Keratinocyte (primary cell): ENCODE results near the gene TLE7. TPM values are rescaled to one million over a fixed set of nuclear protein-coding genes. Genes with fewer than 3 reads are reported as not detected.

Experiments used
- DNase-seq: peaks from one replicate; pipeline ENCODE4 v3.0.0-alpha.2; 2011; ENCODE audit warnings: low read depth, missing footprints, low spot score
- FAIRE-seq: peaks from 2 replicates; lab custom pipeline; 2011; peaks lifted over from hg19 to GRCh38; lab: Jason Lieb, UNC
- H2AFZ ChIP-seq: 2 replicates; pipeline ENCODE4 v1.6.0; 2012; ENCODE audit warnings: low read length, control low read depth, inconsistent platforms; ENCODE audit not compliant: control insufficient read depth
- H3K27ac ChIP-seq: 2 replicates; pipeline ENCODE4 v1.5.1; 2011; ENCODE audit warnings: low read length; ENCODE audit not compliant: control insufficient read depth, insufficient read depth
- H3K27me3 ChIP-seq: 3 replicates; pipeline ENCODE4 v1.6.0; 2011; ENCODE audit warnings: low read length; ENCODE audit not compliant: control insufficient read depth, insufficient read depth; ENCODE audit errors: extremely low read depth
- H3K36me3 ChIP-seq, 2 experiments: 2 replicates in 1 of 2; 3 replicates in 1 of 2; pipeline ENCODE4 v1.5.1; 2011; ENCODE audit warnings: low read length in 2 of 2, mild to moderate bottlenecking in 1 of 2; ENCODE audit not compliant: control insufficient read depth in 2 of 2, insufficient read depth in 2 of 2; ENCODE audit errors: extremely low read depth in 1 of 2
- H3K4me1 ChIP-seq: 3 replicates; pipeline ENCODE4 v1.5.1; 2011; ENCODE audit warnings: low read length; ENCODE audit not compliant: control insufficient read depth, insufficient read depth; ENCODE audit errors: extremely low read depth
- H3K4me2 ChIP-seq: 3 replicates; pipeline ENCODE4 v1.6.0; 2011; ENCODE audit warnings: low read depth, low read length; ENCODE audit not compliant: control insufficient read depth, insufficient read depth; ENCODE audit errors: extremely low read depth
- H3K4me3 ChIP-seq, 3 experiments: fragments of 200-600 bp in 1 of 3; sonication (generic) in 1 of 3; 2 replicates in 2 of 3; 3 replicates in 1 of 3; pipeline ENCODE4 v1.5.1; 2011 to 2016; ENCODE audit warnings: low read length in 3 of 3, mild to moderate bottlenecking in 3 of 3, control low read depth in 2 of 3, inconsistent platforms in 1 of 3, low read depth in 1 of 3, mixed read lengths in 1 of 3, mixed run types in 1 of 3, moderate library complexity in 1 of 3; ENCODE audit not compliant: control insufficient read depth in 2 of 3, insufficient read depth in 2 of 3; ENCODE audit errors: extremely low read depth in 1 of 3
- H3K79me2 ChIP-seq: 2 replicates; pipeline ENCODE4 v1.6.0; 2012; ENCODE audit warnings: low read length; ENCODE audit not compliant: control insufficient read depth, insufficient read depth
- H3K9ac ChIP-seq: 3 replicates; pipeline ENCODE4 v1.6.0; 2011; ENCODE audit warnings: low read length; ENCODE audit not compliant: control insufficient read depth, insufficient read depth; ENCODE audit errors: extremely low read depth
- H3K9me1 ChIP-seq: 3 replicates; pipeline ENCODE4 v1.6.0; 2011; ENCODE audit warnings: low read length; ENCODE audit not compliant: control insufficient read depth, insufficient read depth; ENCODE audit errors: extremely low read depth
- H3K9me3 ChIP-seq: 2 replicates; pipeline ENCODE4 v1.5.1; 2012; ENCODE audit warnings: low read depth, low read length; ENCODE audit not compliant: control insufficient read depth
- H4K20me1 ChIP-seq: 3 replicates; pipeline ENCODE4 v1.6.0; 2011; ENCODE audit warnings: low read length; ENCODE audit not compliant: control insufficient read depth, insufficient read depth; ENCODE audit errors: extremely low read depth
- EZH2 ChIP-seq: IDR thresholded peaks from one replicate; pipeline ENCODE4 v1.6.1; 2012; ENCODE audit warnings: inconsistent platforms, mild to moderate bottlenecking, low read length, moderate library complexity
- dilution Hi-C: fragments of 300-500 bp; cut with MboI; formaldehyde crosslinking; loops from one replicate; pipeline ENCODE4 v1.7.0; 2020; ENCODE audit warnings: low sequenced_read_pairs; ENCODE audit not compliant: extremely low pct_ligation_motif_present
- polyA plus RNA-seq, 5 experiments: library from polyadenylated mRNA; depleted of rRNA in 3 of 5; stranded (reverse) in 3 of 5; stranded (forward) in 1 of 5; unstranded in 1 of 5; fragments of >200 nt; gene quantifications; 1 replicate in 1 of 5; 2 replicates in 3 of 5; 3 replicates in 1 of 5; pipeline versions ENCODE4 v1.2.1 to v1.2.3, GENCODE V29; 2011 to 2012; ENCODE audit warnings: missing spikeins in 2 of 5, low read depth in 1 of 5, low replicate concordance in 1 of 5
- TF ChIP-seq, protein P1 (sequence below), 3 experiments: IDR thresholded peaks in 1 of 3; conservative IDR thresholded peaks in 1 of 3; optimal IDR thresholded peaks in 1 of 3; 2 replicates in 2 of 3; 3 replicates in 1 of 3; pipeline versions ENCODE3 to v1.5.1; 2011; ENCODE audit warnings: low read length in 3 of 3, mild to moderate bottlenecking in 3 of 3, moderate library complexity in 2 of 3, control low read depth in 1 of 3, inconsistent platforms in 1 of 3; ENCODE audit not compliant: insufficient read depth in 2 of 3; ENCODE audit errors: extremely low read depth in 1 of 3

The TLE7 gene
- polyA plus RNA-seq, 1 donor (not counting 4 experiments of a cell fraction or from before 2014, with no cell fraction given) = not detected

DNA sequence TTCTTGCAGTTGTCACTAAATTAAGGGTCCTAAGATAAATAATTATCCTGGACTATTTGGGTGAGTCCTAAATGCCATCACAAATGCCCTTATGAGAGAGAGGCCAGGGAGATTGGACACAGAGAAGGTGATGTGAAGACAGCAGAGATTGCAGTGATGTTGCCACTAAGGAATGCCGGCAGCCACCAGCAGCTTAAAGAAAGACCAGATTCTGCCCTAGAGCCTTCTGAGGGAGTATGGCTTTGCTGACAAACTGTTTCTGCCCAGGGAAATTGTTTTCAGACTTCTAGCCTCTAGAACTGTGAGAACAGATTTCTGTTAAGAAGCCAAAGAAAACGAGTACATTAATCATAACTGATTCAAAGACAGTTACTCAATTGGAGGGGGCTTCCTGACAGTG is 30.2 kb upstream of the TLE7 start:
- dilution Hi-C loops = no loop called here
- TF ChIP-seq, protein P1, sequence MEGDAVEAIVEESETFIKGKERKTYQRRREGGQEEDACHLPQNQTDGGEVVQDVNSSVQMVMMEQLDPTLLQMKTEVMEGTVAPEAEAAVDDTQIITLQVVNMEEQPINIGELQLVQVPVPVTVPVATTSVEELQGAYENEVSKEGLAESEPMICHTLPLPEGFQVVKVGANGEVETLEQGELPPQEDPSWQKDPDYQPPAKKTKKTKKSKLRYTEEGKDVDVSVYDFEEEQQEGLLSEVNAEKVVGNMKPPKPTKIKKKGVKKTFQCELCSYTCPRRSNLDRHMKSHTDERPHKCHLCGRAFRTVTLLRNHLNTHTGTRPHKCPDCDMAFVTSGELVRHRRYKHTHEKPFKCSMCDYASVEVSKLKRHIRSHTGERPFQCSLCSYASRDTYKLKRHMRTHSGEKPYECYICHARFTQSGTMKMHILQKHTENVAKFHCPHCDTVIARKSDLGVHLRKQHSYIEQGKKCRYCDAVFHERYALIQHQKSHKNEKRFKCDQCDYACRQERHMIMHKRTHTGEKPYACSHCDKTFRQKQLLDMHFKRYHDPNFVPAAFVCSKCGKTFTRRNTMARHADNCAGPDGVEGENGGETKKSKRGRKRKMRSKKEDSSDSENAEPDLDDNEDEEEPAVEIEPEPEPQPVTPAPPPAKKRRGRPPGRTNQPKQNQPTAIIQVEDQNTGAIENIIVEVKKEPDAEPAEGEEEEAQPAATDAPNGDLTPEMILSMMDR (optimal IDR thresholded peaks at IDR 0.05 in 1 of 3, IDR thresholded peaks at IDR 0.05 in 1 of 3, conservative IDR thresholded peaks at IDR 0.05 in 1 of 3; ENCODE audit: extremely low read depth in 1 of 3, insufficient read depth in 2 of 3, low read length in 3 of 3) = no peak
- no peak for TF ChIP-seq EZH2
- no peak overlapping the region for H3K27ac ChIP-seq
- FAIRE-seq = no peak
- no peak overlapping the region for H2AFZ ChIP-seq
- DNase-seq = no peak
- no peak overlapping the region for H3K9ac ChIP-seq
- peaks cover 5% of the 10 kb centered on the region for H3K9me3 ChIP-seq
- peaks cover 3 to 4% of the 10 kb centered on the region in 2 experiments for H3K36me3 ChIP-seq
- H3K27me3 ChIP-seq = no peaks in the 10 kb centered on the region
- no peak overlapping the region for H3K4me3 ChIP-seq
- H4K20me1 ChIP-seq = no peaks in the 10 kb centered on the region
- H3K4me2 ChIP-seq = no peak overlapping the region
- H3K79me2 ChIP-seq = no peaks in the 10 kb centered on the region
- H3K9me1 ChIP-seq = no peaks in the 10 kb centered on the region
- peaks cover 18% of the 10 kb centered on the region for H3K4me1 ChIP-seq

DNA sequence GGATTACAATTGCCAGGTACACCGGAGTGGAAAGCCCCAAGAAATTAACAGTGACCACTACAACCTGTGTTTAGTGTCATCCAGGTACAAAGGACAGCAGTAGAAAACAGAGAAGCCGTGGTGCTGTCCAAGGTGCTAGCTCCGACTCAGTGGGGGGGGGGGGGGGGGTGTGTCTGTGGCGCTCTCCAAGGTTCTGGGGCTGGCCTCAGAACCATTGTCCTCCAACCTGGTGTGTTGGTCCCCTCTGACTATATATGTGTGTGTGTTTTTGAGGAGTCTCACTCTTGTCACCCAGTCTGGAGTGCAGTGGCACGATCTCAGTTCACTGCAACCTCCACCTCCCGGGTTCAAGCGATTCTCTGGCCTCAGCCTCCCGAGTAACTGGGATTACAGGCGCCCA is 26.0 kb upstream of the TLE7 start:
- DNase-seq (no peak), FAIRE-seq (no peak)
- H2AFZ ChIP-seq = no peak overlapping the region
- H3K9ac ChIP-seq = no peak overlapping the region
- H3K79me2 ChIP-seq = no peaks in the 10 kb centered on the region
- peaks cover under 1% of the 10 kb centered on the region for H3K4me1 ChIP-seq
- H3K27ac ChIP-seq = no peak overlapping the region
- H3K9me3 ChIP-seq = no peaks in the 10 kb centered on the region
- no peaks in the 10 kb centered on the region for H4K20me1 ChIP-seq
- dilution Hi-C loops = no loop called here
- no peaks in the 10 kb centered on the region for H3K27me3 ChIP-seq
- H3K9me1 ChIP-seq = no peaks in the 10 kb centered on the region
- TF ChIP-seq, protein P1 (optimal IDR thresholded peaks at IDR 0.05 in 1 of 3, IDR thresholded peaks at IDR 0.05 in 1 of 3, conservative IDR thresholded peaks at IDR 0.05 in 1 of 3; ENCODE audit: extremely low read depth in 1 of 3, insufficient read depth in 2 of 3, low read length in 3 of 3) = no peak
- TF ChIP-seq EZH2 = no peak
- H3K4me2 ChIP-seq = no peak overlapping the region
- no peak overlapping the region for H3K4me3 ChIP-seq
- no peaks in the 10 kb centered on the region for H3K36me3 ChIP-seq
